ENCODE data around the gene TXNDC11. TPM values are rescaled to one million over a fixed set of nuclear protein-coding genes. Genes with fewer than 3 reads are reported as not detected.

Gene TXNDC11
- total and polyA plus RNA-seq, 10 of the 15 experiments (the other 5 are each of a cell fraction or from before 2014, with no cell fraction given), result 1.7 to 86.7 (median 54.4) TPM

GRCh38 chr16:11750056-11750455, 7.4 kb upstream of the TXNDC11 start:
- DNase-seq (ENCODE audit: low read depth, low spot score), result no peak
- Histone ChIP-seq H4K20me1 (ENCODE audit: control insufficient read depth, insufficient read depth) (no peaks in the 10 kb centered on the region), H3K27me3 (replicated peaks in 1 of 2; ENCODE audit: control insufficient read depth in 2 of 2, insufficient read depth in 2 of 2, low read length in 1 of 2) (no peaks in the 10 kb centered on the region), H3K4me2 (ENCODE audit: control insufficient read depth, insufficient read depth) (no peak overlapping the region), H3K9ac (ENCODE audit: control insufficient read depth, insufficient read depth, low read length) (no peak overlapping the region), H3K79me2 (ENCODE audit: control insufficient read depth, insufficient read depth, low read length) (no peaks in the 10 kb centered on the region), H2AFZ (ENCODE audit: control insufficient read depth, low read depth, low read length) (no peak overlapping the region), H3K4me3 (no peak overlapping the region), H3K4me1 (ENCODE audit: control insufficient read depth, insufficient read depth, low read length) (no peaks in the 10 kb centered on the region), H3K36me3 (ENCODE audit: control insufficient read depth in 2 of 2, insufficient read depth in 2 of 2, low read length in 1 of 2) (peaks cover 16 to 26% of the 10 kb centered on the region in 2 experiments), H3K9me3 (replicated peaks; ENCODE audit: control insufficient read depth, insufficient read depth, low read length) (no peaks in the 10 kb centered on the region), H3K27ac (ENCODE audit: control insufficient read depth, insufficient read depth) (no peak overlapping the region)
- intact Hi-C loops (cut with micrococcal nuclease; ENCODE audit: unreplicated experiment), result no loop called here
- no peak for ATAC-seq
- no peak for FAIRE-seq
- ChIA-PET RAD21 (ENCODE audit: unreplicated experiment) (interaction anchor here (1.0 kb wide), 1 partner anchor 47 kb away, joined by 3 read pairs; the partner anchor contains the start of gene ZC3H7A), CTCF (interaction anchor here (0.7 to 1.3 kb wide), 3 partner anchors 31 to 59 kb away, joined by 3 to 4 read pairs (median 3); no protein-coding TSS in a partner anchor), POLR2A (no interaction called here), SMC1A (ENCODE audit: uncharacterized antibody, unreplicated experiment) (interaction anchor here (0.9 to 1.0 kb wide), 2 partner anchors 22 to 47 kb away, joined by 3 read pairs; no protein-coding TSS in a partner anchor)
- no peak for TF ChIP-seq ZNF592 (IDR thresholded peaks at IDR 0.05)
- TF ChIP-seq E2F8 (IDR thresholded peaks at IDR 0.05; ENCODE audit: low read depth, partially characterized antibody), result peak; percentile 33
- TF ChIP-seq POLR2AphosphoS5 (IDR thresholded peaks at IDR 0.05; ENCODE audit: low read length), result peak; percentile 45; the same call in 1 of the 2 replicates
- in situ Hi-C loops (cut with MboI), result no loop called here
- no TSS peak for BruUV-seq (replicated peaks)
- 97% methylated on average over 7 of the region's 7 CpGs for WGBS (ENCODE audit: insufficient coverage, insufficient replicate concordance, low lambda C conversion rate, missing lambda C conversion rate)
